Loucy (cell line): ENCODE results near the gene POLR2L.
A peak's percentile ranks its signal among the peaks of the same experiment; 100 is the strongest.

Experiments used
- H2AFZ ChIP-seq: fragments of 200-600 bp; sonication (generic); 2 replicates; pipeline ENCODE4 v1.6.0; 2016; ENCODE audit warnings: antibody characterized with exemption, mild to moderate bottlenecking, low read length, moderate library complexity
- H3F3A ChIP-seq: fragments of 200-600 bp; 2 replicates; pipeline ENCODE4 v1.6.0; 2016; ENCODE audit warnings: antibody characterized with exemption, low read depth, mild to moderate bottlenecking
- H3K27me3 ChIP-seq: fragments of 200-600 bp; sonication (generic); 2 replicates; pipeline ENCODE4 v1.6.1; 2014; ENCODE audit warnings: low read length, mild to moderate bottlenecking; ENCODE audit not compliant: insufficient read depth, poor library complexity, severe bottlenecking
- H3K36me3 ChIP-seq: fragments of 200-600 bp; sonication (generic); 2 replicates; pipeline ENCODE4 v1.6.1; 2016; ENCODE audit warnings: low read length; ENCODE audit not compliant: insufficient read depth
- H3K4me1 ChIP-seq: fragments of 200-600 bp; sonication (generic); 2 replicates; pipeline ENCODE4 v1.5.1; 2014; ENCODE audit warnings: low read length, mild to moderate bottlenecking; ENCODE audit not compliant: insufficient read depth, poor library complexity, severe bottlenecking
- H3K4me2 ChIP-seq: fragments of 200-600 bp; sonication (generic); 2 replicates; pipeline ENCODE4 v1.6.0; 2014; ENCODE audit warnings: antibody characterized with exemption, low read length, low read depth, mild to moderate bottlenecking; ENCODE audit not compliant: poor library complexity, severe bottlenecking
- H3K4me3 ChIP-seq: fragments of 200-600 bp; sonication (generic); 2 replicates; pipeline ENCODE4 v1.5.1; 2014; ENCODE audit warnings: low read length, mild to moderate bottlenecking, mixed read lengths; ENCODE audit not compliant: poor library complexity, severe bottlenecking
- H3K79me2 ChIP-seq: fragments of 200-600 bp; sonication (generic); 2 replicates; pipeline ENCODE4 v1.6.1; 2014; ENCODE audit warnings: low read length; ENCODE audit not compliant: insufficient read depth
- H3K9ac ChIP-seq: fragments of 200-600 bp; sonication (generic); 2 replicates; pipeline ENCODE4 v1.6.0; 2014; ENCODE audit warnings: mild to moderate bottlenecking, low read depth, low read length, moderate library complexity; ENCODE audit not compliant: poor library complexity, severe bottlenecking
- H3K9me2 ChIP-seq: fragments of 200-600 bp; sonication (generic); replicated peaks from 2 replicates; pipeline ENCODE4 v1.6.1; 2016; ENCODE audit warnings: low read depth, low read length, mixed read lengths
- H3K9me3 ChIP-seq: fragments of 200-600 bp; sonication (generic); 2 replicates; pipeline ENCODE4 v1.6.1; 2014; ENCODE audit warnings: mild to moderate bottlenecking, antibody characterized with exemption, low read length, low read depth; ENCODE audit not compliant: insufficient read depth
- H4K20me1 ChIP-seq: fragments of 200-600 bp; sonication (generic); 2 replicates; pipeline ENCODE4 v1.6.0; 2014; ENCODE audit warnings: antibody characterized with exemption, low read length, mild to moderate bottlenecking; ENCODE audit not compliant: insufficient read depth, poor library complexity, severe bottlenecking
- EZH2phosphoT487 ChIP-seq: fragments of 200-600 bp; IDR thresholded peaks from 2 replicates; pipeline ENCODE4 v1.6.1; 2018; ENCODE audit warnings: antibody characterized with exemption, mild to moderate bottlenecking, moderate library complexity, borderline replicate concordance
- TF ChIP-seq, protein P1 (sequence below): fragments of 200-600 bp; sonication (generic); conservative IDR thresholded peaks from 2 replicates; pipeline ENCODE4 v1.5.1; 2014; ENCODE audit warnings: mild to moderate bottlenecking, antibody characterized with exemption, low read length

Gene POLR2L

DNA sequence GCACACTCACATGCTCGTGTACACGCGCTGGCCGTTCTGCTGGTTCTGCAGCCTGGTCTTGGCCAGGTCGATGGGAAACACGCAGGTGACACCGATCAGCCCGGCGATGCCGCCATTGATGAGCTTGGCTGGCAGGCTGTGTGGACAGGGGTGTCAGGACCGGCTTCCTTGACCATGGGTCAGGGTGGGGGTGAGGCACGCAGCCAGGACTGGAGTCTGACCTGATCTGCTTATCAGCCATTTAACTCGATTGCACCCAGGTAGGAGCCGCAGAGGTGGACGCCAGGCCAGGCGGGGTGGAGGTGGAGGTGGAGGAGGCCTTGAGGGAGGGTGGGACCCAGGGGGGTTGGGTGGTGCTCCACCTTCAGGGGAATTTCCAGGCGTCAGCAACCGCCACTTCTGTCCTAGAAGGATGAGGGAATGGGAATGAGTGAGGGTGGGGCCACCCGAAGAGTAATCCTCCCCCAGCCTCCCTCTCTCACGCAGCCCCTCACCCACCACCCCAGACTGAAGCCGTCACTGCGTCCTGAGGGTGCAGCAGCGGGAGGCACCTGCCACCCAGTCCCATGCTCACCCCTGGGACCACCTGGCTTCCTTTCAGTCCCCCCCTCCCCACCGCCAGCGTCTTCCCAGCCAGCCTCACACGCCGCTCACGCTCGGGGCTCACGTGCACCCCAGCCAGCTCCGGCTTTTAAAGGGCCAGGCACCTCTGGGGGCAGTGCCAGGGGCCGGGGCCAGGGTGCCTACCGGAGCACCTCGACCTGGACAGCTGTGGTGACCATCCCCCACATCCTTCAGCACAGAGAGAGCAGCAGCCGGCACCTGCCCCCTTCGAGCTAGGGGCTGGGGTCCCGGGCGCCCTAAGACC is 47.3 kb downstream of the POLR2L start:
- TF ChIP-seq EZH2phosphoT487 = no peak
- TF ChIP-seq, protein P1, sequence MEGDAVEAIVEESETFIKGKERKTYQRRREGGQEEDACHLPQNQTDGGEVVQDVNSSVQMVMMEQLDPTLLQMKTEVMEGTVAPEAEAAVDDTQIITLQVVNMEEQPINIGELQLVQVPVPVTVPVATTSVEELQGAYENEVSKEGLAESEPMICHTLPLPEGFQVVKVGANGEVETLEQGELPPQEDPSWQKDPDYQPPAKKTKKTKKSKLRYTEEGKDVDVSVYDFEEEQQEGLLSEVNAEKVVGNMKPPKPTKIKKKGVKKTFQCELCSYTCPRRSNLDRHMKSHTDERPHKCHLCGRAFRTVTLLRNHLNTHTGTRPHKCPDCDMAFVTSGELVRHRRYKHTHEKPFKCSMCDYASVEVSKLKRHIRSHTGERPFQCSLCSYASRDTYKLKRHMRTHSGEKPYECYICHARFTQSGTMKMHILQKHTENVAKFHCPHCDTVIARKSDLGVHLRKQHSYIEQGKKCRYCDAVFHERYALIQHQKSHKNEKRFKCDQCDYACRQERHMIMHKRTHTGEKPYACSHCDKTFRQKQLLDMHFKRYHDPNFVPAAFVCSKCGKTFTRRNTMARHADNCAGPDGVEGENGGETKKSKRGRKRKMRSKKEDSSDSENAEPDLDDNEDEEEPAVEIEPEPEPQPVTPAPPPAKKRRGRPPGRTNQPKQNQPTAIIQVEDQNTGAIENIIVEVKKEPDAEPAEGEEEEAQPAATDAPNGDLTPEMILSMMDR = no peak
- H3K9me3 ChIP-seq = no peaks in the 10 kb centered on the region
- H3K9me2 ChIP-seq = no peaks in the 10 kb centered on the region
- H4K20me1 ChIP-seq = peaks cover 14% of the 10 kb centered on the region
- no peaks in the 10 kb centered on the region for H3K27me3 ChIP-seq
- H3K4me2 ChIP-seq = peak overlapping the region; percentile 100
- H3K79me2 ChIP-seq = peaks cover 19% of the 10 kb centered on the region; the same call in 1 of the 2 replicates
- H3K4me3 ChIP-seq = peak overlapping the region; percentile 85
- H2AFZ ChIP-seq = no peak overlapping the region
- no peaks in the 10 kb centered on the region for H3K36me3 ChIP-seq
- H3K9ac ChIP-seq = peak overlapping the region; percentile 83
- peaks cover 17% of the 10 kb centered on the region for H3K4me1 ChIP-seq
- H3F3A ChIP-seq = peaks cover 3% of the 10 kb centered on the region; the same call in 1 of the 2 replicates

DNA sequence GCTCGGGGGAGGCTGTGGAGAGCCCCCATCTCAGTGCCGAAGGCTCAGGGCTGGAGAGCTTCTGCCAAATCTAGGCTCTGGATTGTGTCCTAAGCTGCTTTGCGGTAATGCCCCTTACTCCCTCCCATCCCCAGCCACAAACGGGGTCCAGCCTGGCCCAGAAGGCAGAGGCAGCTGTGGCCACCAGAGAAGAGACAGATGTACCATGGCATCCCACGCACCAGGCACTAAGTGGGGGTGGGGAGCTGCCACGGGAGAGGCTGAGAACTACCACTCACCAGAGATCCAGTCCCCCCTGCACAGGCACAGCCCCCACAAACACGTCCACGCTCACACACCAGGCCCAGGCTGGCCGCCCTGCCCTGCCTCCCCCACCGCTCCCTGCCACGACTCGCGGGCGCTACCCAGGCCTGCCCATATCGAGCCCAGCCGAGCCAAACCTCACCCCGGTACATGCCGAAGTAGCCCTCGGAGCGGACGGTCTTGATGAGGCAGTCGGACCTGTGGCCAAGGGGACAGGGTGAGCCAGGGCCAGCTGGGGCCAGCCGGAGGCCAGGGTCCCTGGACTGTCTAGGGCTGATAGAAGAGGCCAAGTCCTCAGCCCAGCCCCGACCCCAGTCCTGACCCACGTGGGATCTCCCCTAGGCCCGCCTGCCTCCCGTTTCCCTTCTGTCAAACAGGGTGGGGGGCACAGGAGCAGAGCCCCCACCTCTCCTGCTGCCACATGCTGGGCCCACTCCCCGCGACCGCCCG is 48.1 kb downstream of the POLR2L start:
- Histone ChIP-seq H3K9ac (no peak overlapping the region), H3K27me3 (no peaks in the 10 kb centered on the region), H3K79me2 (peaks cover 19% of the 10 kb centered on the region; the same call in 1 of the 2 replicates), H3K36me3 (no peaks in the 10 kb centered on the region), H3K4me3 (peak overlapping the region; percentile 85), H3F3A (peaks cover 3% of the 10 kb centered on the region; the same call in 1 of the 2 replicates), H2AFZ (no peak overlapping the region), H3K9me2 (no peaks in the 10 kb centered on the region), H3K9me3 (no peaks in the 10 kb centered on the region), H3K4me2 (peak overlapping the region; percentile 100), H3K4me1 (peaks cover 17% of the 10 kb centered on the region), H4K20me1 (peaks cover 14% of the 10 kb centered on the region)
- TF ChIP-seq, protein P1 = no peak
- no peak for TF ChIP-seq EZH2phosphoT487

DNA sequence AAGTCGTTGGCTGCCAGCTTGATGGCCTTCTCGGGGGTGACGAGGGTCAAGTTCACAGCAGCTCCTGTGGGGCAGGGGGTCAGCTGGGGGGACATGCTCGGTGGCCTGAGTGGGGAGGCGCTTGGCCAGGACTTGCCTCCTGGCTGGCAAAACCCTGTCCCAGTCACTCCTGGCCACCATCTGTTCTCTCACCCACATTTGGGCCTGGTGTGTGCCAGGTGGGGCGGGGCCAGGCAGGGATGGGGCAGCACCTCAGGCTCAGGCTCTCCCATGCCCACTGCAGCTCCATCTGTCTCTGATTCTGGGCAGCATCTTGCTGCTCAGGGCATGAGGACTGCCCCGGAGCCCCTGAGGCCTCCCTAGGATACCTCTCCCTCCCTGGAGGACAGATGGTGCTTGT is 48.8 kb downstream of the POLR2L start:
- Histone ChIP-seq H3K9ac (no peak overlapping the region), H2AFZ (no peak overlapping the region), H3K4me2 (no peak overlapping the region), H3K9me2 (no peaks in the 10 kb centered on the region), H3K4me3 (no peak overlapping the region), H3F3A (peaks cover 3% of the 10 kb centered on the region; the same call in 1 of the 2 replicates), H3K79me2 (peaks cover 19% of the 10 kb centered on the region; the same call in 1 of the 2 replicates), H4K20me1 (peaks cover 14% of the 10 kb centered on the region), H3K9me3 (no peaks in the 10 kb centered on the region), H3K27me3 (no peaks in the 10 kb centered on the region), H3K4me1 (peaks cover 17% of the 10 kb centered on the region), H3K36me3 (no peaks in the 10 kb centered on the region)
- TF ChIP-seq, protein P1 = no peak
- TF ChIP-seq EZH2phosphoT487 = no peak
